SJSA1 (cell line): Measurements from ENCODE around the gene KANSL3. TPM values are rescaled to one million over a fixed set of nuclear protein-coding genes. Genes with fewer than 3 reads are reported as not detected.
A peak's percentile ranks its signal among the peaks of the same experiment; 100 is the strongest.

ENCODE experiments used
- DNase-seq, 2 experiments: peaks; one replicate each; pipeline ENCODE4 v3.0.0-alpha.2; 2015 to 2020; ENCODE audit warnings: low spot score in 2 of 2, low read depth in 1 of 2
- H3K27ac ChIP-seq: fragments of 250-450 bp; sonication (Bioruptor Pico); 2 replicates; pipeline ENCODE4 v1.5.1; 2020; ENCODE audit warnings: mild to moderate bottlenecking, moderate library complexity
- H3K27me3 ChIP-seq: fragments of 250-450 bp; sonication (Bioruptor Pico); replicated peaks from 2 replicates; pipeline ENCODE4 v1.5.1; 2020; ENCODE audit warnings: mild to moderate bottlenecking, moderate library complexity
- H3K36me3 ChIP-seq: fragments of 250-450 bp; sonication (Bioruptor Pico); 2 replicates; pipeline ENCODE4 v1.5.1; 2020; ENCODE audit warnings: mild to moderate bottlenecking
- H3K4me1 ChIP-seq: fragments of 250-450 bp; sonication (Bioruptor Pico); replicated peaks from 2 replicates; pipeline ENCODE4 v1.6.1; 2021; ENCODE audit warnings: mild to moderate bottlenecking
- H3K4me3 ChIP-seq: fragments of 250-450 bp; sonication (Bioruptor Pico); 2 replicates; pipeline ENCODE4 v1.5.1; 2020; ENCODE audit warnings: mild to moderate bottlenecking
- H3K9me3 ChIP-seq: fragments of 250-450 bp; sonication (Bioruptor Pico); replicated peaks from 2 replicates; pipeline ENCODE4 v1.5.1; 2020; ENCODE audit warnings: mild to moderate bottlenecking
- total RNA-seq: library from RNA; depleted of rRNA; stranded (reverse); fragments of >200 nt; shearing (Covaris generic); gene quantifications from 2 replicates; pipeline ENCODE4 v1.2.3, GENCODE V29; 2014

Gene KANSL3
- total RNA-seq, 1 experiment from 2014 or later: 31.4 TPM

- peaks cover 37% of the 10 kb centered on the region for H3K36me3 ChIP-seq
- peak; percentile 85 to 93 for DNase-seq
- peak overlapping the region; percentile 59 for H3K4me3 ChIP-seq
- H3K9me3 ChIP-seq: no peaks in the 10 kb centered on the region
- H3K27ac ChIP-seq: peak overlapping the region; percentile 91
- H3K27me3 ChIP-seq: no peaks in the 10 kb centered on the region
- peaks cover 37% of the 10 kb centered on the region for H3K4me1 ChIP-seq
Measured at GRCh38 chr2:96637385-96638143, 548 bp downstream of the KANSL3 start.

GRCh38 chr2:96636551-96637171, 1.5 kb downstream of the KANSL3 start:
- Histone ChIP-seq H3K36me3 (peaks cover 41% of the 10 kb centered on the region), H3K27me3 (no peaks in the 10 kb centered on the region), H3K4me3 (peak overlapping the region; percentile 59), H3K9me3 (no peaks in the 10 kb centered on the region), H3K27ac (peak overlapping the region; percentile 91), H3K4me1 (peaks cover 43% of the 10 kb centered on the region)
- peak in 1 of 2 experiments; percentile 34 for DNase-seq

GRCh38 chr2:96633641-96634040, 4.5 kb downstream of the KANSL3 start:
- DNase-seq: no peak
- Histone ChIP-seq H3K27ac (no peak overlapping the region), H3K4me3 (no peak overlapping the region), H3K4me1 (peaks cover 41% of the 10 kb centered on the region), H3K36me3 (peaks cover 71% of the 10 kb centered on the region), H3K9me3 (no peaks in the 10 kb centered on the region), H3K27me3 (no peaks in the 10 kb centered on the region)

- Histone ChIP-seq H3K4me3 (no peak overlapping the region), H3K9me3 (no peaks in the 10 kb centered on the region), H3K36me3 (peaks cover 83% of the 10 kb centered on the region), H3K27ac (no peak overlapping the region), H3K4me1 (peaks cover 32% of the 10 kb centered on the region), H3K27me3 (no peaks in the 10 kb centered on the region)
- DNase-seq: peak; percentile 60 to 77
Measured at GRCh38 chr2:96631804-96632435, 6.2 kb downstream of the KANSL3 start.

- no peak overlapping the region for H3K4me3 ChIP-seq
- H3K9me3 ChIP-seq: no peaks in the 10 kb centered on the region
- peak overlapping the region; percentile 86 for H3K27ac ChIP-seq
- no peaks in the 10 kb centered on the region for H3K27me3 ChIP-seq
- peaks cover 60% of the 10 kb centered on the region for H3K36me3 ChIP-seq
- no peak for DNase-seq
- peaks cover 41% of the 10 kb centered on the region for H3K4me1 ChIP-seq
Measured at GRCh38 chr2:96626553-96626942, 11.6 kb downstream of the KANSL3 start.

- H3K36me3 ChIP-seq: peaks cover 53% of the 10 kb centered on the region
- H3K9me3 ChIP-seq: no peaks in the 10 kb centered on the region
- peak; percentile 64 to 78 for DNase-seq
- H3K27me3 ChIP-seq: no peaks in the 10 kb centered on the region
- H3K4me1 ChIP-seq: peaks cover 41% of the 10 kb centered on the region
- peak overlapping the region; percentile 86 for H3K27ac ChIP-seq
- no peak overlapping the region for H3K4me3 ChIP-seq
Measured at GRCh38 chr2:96625571-96626552, 12.2 kb downstream of the KANSL3 start.

- Histone ChIP-seq H3K4me3 (no peak overlapping the region), H3K36me3 (peaks cover 52% of the 10 kb centered on the region), H3K4me1 (peaks cover 41% of the 10 kb centered on the region), H3K27me3 (no peaks in the 10 kb centered on the region), H3K27ac (peak overlapping the region; percentile 3; the same call in 1 of the 2 replicates), H3K9me3 (no peaks in the 10 kb centered on the region)
- DNase-seq: no peak
Measured at GRCh38 chr2:96623116-96623515, 15.0 kb downstream of the KANSL3 start.

- Histone ChIP-seq H3K27me3 (no peaks in the 10 kb centered on the region), H3K36me3 (peaks cover 47% of the 10 kb centered on the region), H3K9me3 (no peaks in the 10 kb centered on the region), H3K4me1 (peaks cover 41% of the 10 kb centered on the region), H3K27ac (no peak overlapping the region), H3K4me3 (no peak overlapping the region)
- DNase-seq: no peak
Measured at GRCh38 chr2:96622544-96622943, 15.6 kb downstream of the KANSL3 start.

GRCh38 chr2:96618596-96619283, 19.4 kb downstream of the KANSL3 start:
- no peak for DNase-seq
- Histone ChIP-seq H3K27me3 (no peaks in the 10 kb centered on the region), H3K36me3 (peaks cover 55% of the 10 kb centered on the region), H3K4me1 (peaks cover 14% of the 10 kb centered on the region), H3K27ac (no peak overlapping the region), H3K4me3 (no peak overlapping the region), H3K9me3 (no peaks in the 10 kb centered on the region)

GRCh38 chr2:96617012-96617411, 21.1 kb downstream of the KANSL3 start:
- DNase-seq: no peak
- Histone ChIP-seq H3K27me3 (no peaks in the 10 kb centered on the region), H3K4me1 (no peaks in the 10 kb centered on the region), H3K9me3 (no peaks in the 10 kb centered on the region), H3K4me3 (no peak overlapping the region), H3K36me3 (peaks cover 68% of the 10 kb centered on the region), H3K27ac (no peak overlapping the region)

GRCh38 chr2:96616535-96616934, 21.6 kb downstream of the KANSL3 start:
- Histone ChIP-seq H3K27ac (no peak overlapping the region), H3K4me1 (no peaks in the 10 kb centered on the region), H3K9me3 (no peaks in the 10 kb centered on the region), H3K27me3 (no peaks in the 10 kb centered on the region), H3K36me3 (peaks cover 70% of the 10 kb centered on the region), H3K4me3 (no peak overlapping the region)
- no peak for DNase-seq

- DNase-seq: no peak
- H3K27ac ChIP-seq: no peak overlapping the region
- H3K4me3 ChIP-seq: no peak overlapping the region
- H3K27me3 ChIP-seq: no peaks in the 10 kb centered on the region
- no peaks in the 10 kb centered on the region for H3K9me3 ChIP-seq
- H3K4me1 ChIP-seq: no peaks in the 10 kb centered on the region
- H3K36me3 ChIP-seq: peaks cover 74% of the 10 kb centered on the region
Measured at GRCh38 chr2:96616128-96616527, 22.0 kb downstream of the KANSL3 start.
